IMR-90 (cell line): Measurements from ENCODE around the gene RAP2C. TPM values are rescaled to one million over a fixed set of nuclear protein-coding genes. Genes with fewer than 3 reads are reported as not detected.

Experiments used
- ATAC-seq: fragments of 200-7000 bp; cut with Tn5 transposase; 2 replicates; pipeline ENCODE4 v1.9.1; 2020; ENCODE audit warnings: low read depth, mild to moderate bottlenecking, moderate library complexity
- BruUV-seq: library from RNA; stranded (reverse); fragments of 400-500 nt; replicated peaks from 2 replicates; lab custom pipeline; 2021; lab: Mats Ljungman, UMichigan
- CTCF ChIA-PET: fragments of 300-600 bp; formaldehyde crosslinking; extraction: SDS; loops from one replicate; lab custom pipeline; 2021; ENCODE audit warnings: antibody characterized with exemption; lab: Yijun Ruan, JAX
- POLR2A ChIA-PET: fragments of 300-600 bp; sonication (Branson Sonifier 250); formaldehyde crosslinking; loops from one replicate; lab custom pipeline; 2022; ENCODE audit warnings: antibody characterized with exemption; ENCODE audit not compliant: unreplicated experiment; lab: Charles Lee
- DNase-seq: peaks from one replicate; pipeline ENCODE4 v3.0.0; 2013
- H2AFZ ChIP-seq: replicated peaks from 2 replicates; pipeline ENCODE3; 2013; ENCODE audit warnings: low read length, mild to moderate bottlenecking; ENCODE audit not compliant: poor library complexity
- H2AK5ac ChIP-seq: 2 replicates; pipeline ENCODE4 v1.6.1; 2013; ENCODE audit warnings: low read depth, low read length, inconsistent platforms
- H2AK9ac ChIP-seq: replicated peaks from 2 replicates; pipeline ENCODE3; 2013; ENCODE audit warnings: mild to moderate bottlenecking, low read depth, low read length, moderate library complexity; ENCODE audit not compliant: poor library complexity
- H2BK120ac ChIP-seq: 2 replicates; pipeline ENCODE4 v1.6.1; 2013; ENCODE audit warnings: low read depth, low read length, inconsistent platforms
- H2BK15ac ChIP-seq: 3 replicates; pipeline ENCODE4 v1.6.1; 2013; ENCODE audit warnings: low read depth, low read length, inconsistent platforms
- H2BK20ac ChIP-seq: 2 replicates; pipeline ENCODE4 v1.6.1; 2013; ENCODE audit warnings: low read depth, mild to moderate bottlenecking, inconsistent platforms, low read length, moderate library complexity
- H2BK5ac ChIP-seq: 2 replicates; pipeline ENCODE4 v1.6.1; 2013; ENCODE audit warnings: mild to moderate bottlenecking, low read depth, low read length, inconsistent platforms; ENCODE audit not compliant: poor library complexity, severe bottlenecking
- H3K14ac ChIP-seq: replicated peaks from 2 replicates; pipeline ENCODE4 v1.6.1; 2013; ENCODE audit warnings: low read depth, low read length, inconsistent platforms
- H3K18ac ChIP-seq: 2 replicates; pipeline ENCODE4 v1.6.1; 2013; ENCODE audit warnings: low read depth, low read length, control low read depth
- H3K23ac ChIP-seq: 2 replicates; pipeline ENCODE4 v1.6.1; 2013; ENCODE audit warnings: low read depth, low read length, inconsistent platforms
- H3K27ac ChIP-seq: 2 replicates; pipeline ENCODE4 v1.5.1; 2013; ENCODE audit warnings: mild to moderate bottlenecking, control low read depth, low read length; ENCODE audit not compliant: insufficient read depth
- H3K27me3 ChIP-seq: 2 replicates; pipeline ENCODE4 v1.6.1; 2013; ENCODE audit warnings: low read length; ENCODE audit not compliant: control insufficient read depth, insufficient read depth
- H3K36me3 ChIP-seq: 2 replicates; pipeline ENCODE4 v1.6.1; 2013; ENCODE audit warnings: low read length, mixed read lengths; ENCODE audit not compliant: control insufficient read depth, insufficient read depth
- H3K4ac ChIP-seq: 2 replicates; pipeline ENCODE4 v1.6.1; 2013; ENCODE audit warnings: low read depth, low read length, inconsistent platforms
- H3K4me1 ChIP-seq: 2 replicates; pipeline ENCODE4 v1.6.1; 2013; ENCODE audit warnings: low read length, mixed read lengths; ENCODE audit not compliant: control insufficient read depth, insufficient read depth
- H3K4me2 ChIP-seq: 2 replicates; pipeline ENCODE4 v1.6.1; 2013; ENCODE audit warnings: low read depth, mild to moderate bottlenecking, control low read depth, low read length, moderate library complexity
- H3K4me3 ChIP-seq: 2 replicates; pipeline ENCODE4 v1.5.1; 2013; ENCODE audit warnings: low read depth, mild to moderate bottlenecking, control low read depth, low read length, moderate library complexity; ENCODE audit not compliant: insufficient read depth
- H3K56ac ChIP-seq: 2 replicates; pipeline ENCODE4 v1.6.1; 2013; ENCODE audit warnings: low read length, inconsistent platforms; ENCODE audit not compliant: insufficient read depth; ENCODE audit errors: extremely low read depth
- H3K79me1 ChIP-seq, 2 experiments: 2 replicates each; pipeline ENCODE4 v1.6.1; 2013; ENCODE audit warnings: low read length in 2 of 2, inconsistent platforms in 1 of 2, low read depth in 1 of 2
- H3K9ac ChIP-seq: 2 replicates; pipeline ENCODE4 v1.6.1; 2013; ENCODE audit warnings: low read depth, low read length, control low read depth
- H3K9me1 ChIP-seq: 2 replicates; pipeline ENCODE4 v1.6.1; 2013; ENCODE audit warnings: low read length, inconsistent platforms; ENCODE audit not compliant: insufficient read depth
- H3K9me3 ChIP-seq: 2 replicates; pipeline ENCODE4 v1.6.1; 2013; ENCODE audit warnings: low read length; ENCODE audit not compliant: control insufficient read depth, insufficient read depth
- H4K20me1 ChIP-seq: 2 replicates; pipeline ENCODE4 v1.6.1; 2013; ENCODE audit warnings: low read length, inconsistent platforms; ENCODE audit not compliant: insufficient read depth
- H4K5ac ChIP-seq: 2 replicates; pipeline ENCODE4 v1.6.1; 2013; ENCODE audit warnings: mild to moderate bottlenecking, low read depth, low read length, control low read depth
- H4K8ac ChIP-seq, 2 experiments: 2 replicates each; pipeline ENCODE4 v1.6.1; 2013; ENCODE audit warnings: low read depth in 2 of 2, low read length in 2 of 2, control low read depth in 1 of 2, inconsistent platforms in 1 of 2
- H4K91ac ChIP-seq: 2 replicates; pipeline ENCODE4 v1.6.1; 2013; ENCODE audit warnings: low read depth, low read length, inconsistent platforms; ENCODE audit not compliant: insufficient read depth
- BHLHE40 ChIP-seq: fragments of 150-350 bp; IDR thresholded peaks from 2 replicates; pipeline ENCODE4 v1.6.1; 2016; ENCODE audit warnings: mild to moderate bottlenecking, low read depth, low read length
- CEBPB ChIP-seq: IDR thresholded peaks from 2 replicates; pipeline ENCODE4 v1.6.1; 2012; ENCODE audit warnings: low read depth, low read length, improper control_type of control experiment
- ELK1 ChIP-seq: fragments of 150-350 bp; IDR thresholded peaks from 2 replicates; pipeline ENCODE4 v1.6.1; 2016; ENCODE audit warnings: low read depth, mild to moderate bottlenecking, low read length, moderate library complexity, borderline replicate concordance
- FOS ChIP-seq: fragments of 150-350 bp; IDR thresholded peaks from 2 replicates; pipeline ENCODE4 v1.6.1; 2016; ENCODE audit warnings: low read depth, low read length
- MAFK ChIP-seq: IDR thresholded peaks from 2 replicates; pipeline ENCODE4 v1.6.1; 2012; ENCODE audit warnings: low read depth, low read length, improper control_type of control experiment
- MAZ ChIP-seq: IDR thresholded peaks from 2 replicates; pipeline ENCODE4 v1.6.1; 2012; ENCODE audit warnings: low read depth, mild to moderate bottlenecking, low read length, improper control_type of control experiment, moderate library complexity, borderline replicate concordance
- MXI1 ChIP-seq: IDR thresholded peaks from 2 replicates; pipeline ENCODE4 v1.6.1; 2012; ENCODE audit warnings: low read depth, mild to moderate bottlenecking, low read length, moderate library complexity, borderline replicate concordance
- POLR2A ChIP-seq: IDR thresholded peaks from 2 replicates; pipeline ENCODE4 v1.6.1; 2012; ENCODE audit warnings: mild to moderate bottlenecking, low read depth, low read length
- RCOR1 ChIP-seq: IDR thresholded peaks from 2 replicates; pipeline ENCODE4 v1.6.1; 2012; ENCODE audit warnings: mild to moderate bottlenecking, low read length, improper control_type of control experiment; ENCODE audit not compliant: insufficient replicate concordance
- RFX5 ChIP-seq: IDR thresholded peaks from 2 replicates; pipeline ENCODE4 v1.8.0; 2012; ENCODE audit warnings: low read depth, mild to moderate bottlenecking, low read length, moderate library complexity
- SMC3 ChIP-seq: fragments of 150-350 bp; IDR thresholded peaks from 2 replicates; pipeline ENCODE4 v1.6.1; 2016; ENCODE audit warnings: low read depth, mild to moderate bottlenecking, antibody characterized with exemption, low read length, moderate library complexity
- WGBS, 2 experiments: methylation state at CpG; one replicate each; pipeline versions ENCODE4 v1.1.5 to v1.1.7; 2013; ENCODE audit warnings: missing lambda C conversion rate in 2 of 2; ENCODE audit not compliant: insufficient read length in 1 of 2; ENCODE audit errors: extremely low coverage in 2 of 2; 5-methylcytosine and 5-hydroxymethylcytosine counted together
- dilution Hi-C: fragments of 300-500 bp; cut with HindIII; formaldehyde crosslinking; loops from one replicate; pipeline ENCODE4 v1.14.3; 2018; ENCODE audit warnings: low sequenced_read_pairs; ENCODE audit not compliant: unreplicated experiment
- in situ Hi-C: fragments of 300-500 bp; cut with MboI; formaldehyde crosslinking; loops from 3 replicates; pipeline ENCODE4 v1.14.3; 2019; ENCODE audit warnings: low sequenced_read_pairs, inconsistent platforms, mixed read lengths
- intact Hi-C: fragments of 100-400 bp; cut with micrococcal nuclease; formaldehyde crosslinking; loops from 2 replicates; pipeline ENCODE4 v1.10.0; 2022
- polyA plus RNA-seq, 3 experiments: library from polyadenylated mRNA; depleted of rRNA; stranded (reverse); fragments of >200 nt; gene quantifications; 2 replicates each; pipeline ENCODE4 v1.2.3, GENCODE V29; 2012; ENCODE audit warnings: low replicate concordance in 1 of 3
- total RNA-seq: library from RNA; depleted of rRNA; stranded (reverse); fragments of >200 nt; gene quantifications from 2 replicates; pipeline ENCODE4 v1.2.3, GENCODE V29; 2012

The RAP2C gene
- total and polyA plus RNA-seq, 2 of the 4 experiments (the other 2 are of a cell fraction): 7.6 to 24.9 TPM

- no peak overlapping the region for H2BK120ac ChIP-seq
- POLR2A ChIA-PET: no interaction called here
- dilution Hi-C loops: no loop called here
These were observed 16.9 kb upstream of the RAP2C start for GRCh38 chrX:132236121-132236520.

More at GRCh38 chrX:132236121-132236520, 16.9 kb upstream of the RAP2C start:
- Histone ChIP-seq H3K9me3 (no peaks in the 10 kb centered on the region), H3K56ac (no peak overlapping the region), H4K91ac (no peak overlapping the region), H3K27me3 (no peaks in the 10 kb centered on the region; the same call in 1 of the 2 replicates), H2AFZ (no peak overlapping the region), H3K4ac (no peak overlapping the region), H3K4me1 (no peaks in the 10 kb centered on the region), H3K9ac (no peak overlapping the region), H4K20me1 (no peaks in the 10 kb centered on the region), H2BK15ac (no peak overlapping the region), H2BK5ac (no peak overlapping the region), H4K5ac (no peak overlapping the region), H2BK20ac (no peak overlapping the region), H3K4me3 (no peak overlapping the region), H3K79me1 (no peaks in the 10 kb centered on the region), H3K14ac (no peak overlapping the region), H3K36me3 (no peaks in the 10 kb centered on the region), H3K18ac (no peak overlapping the region), H2AK9ac (no peak overlapping the region), H3K23ac (no peak overlapping the region), H3K9me1 (no peaks in the 10 kb centered on the region), H3K27ac (no peak overlapping the region), H4K8ac (no peak overlapping the region), H2AK5ac (no peak overlapping the region), H3K4me2 (no peak overlapping the region)
- CTCF ChIA-PET: no interaction called here
- DNase-seq (no peak), ATAC-seq (no peak)
- no TSS peak for BruUV-seq
- 40% methylated on average over 1 of the region's 5 CpGs; no CpG with 5 or more reads in 1 of the 2 experiments for WGBS, 2 experiments
- TF ChIP-seq FOS (no peak), CEBPB (no peak), MXI1 (no peak), MAFK (no peak), RCOR1 (no peak), RFX5 (no peak), BHLHE40 (no peak), SMC3 (no peak), POLR2A (no peak), MAZ (no peak), ELK1 (no peak)
- intact Hi-C loops: loop anchor here (5.0 kb wide), 1 partner anchor 251 kb away; the partner anchor contains the start of gene MBNL3
- in situ Hi-C loops: no loop called here
